T1000 (cell line): ENCODE results near the gene IMPG2.

Experiments used
- DNase-seq: peaks from one replicate; lab custom pipeline; 2025; ENCODE audit warnings: mixed read lengths; lab: John Stamatoyannopoulos, UW

IMPG2 gene

DNA sequence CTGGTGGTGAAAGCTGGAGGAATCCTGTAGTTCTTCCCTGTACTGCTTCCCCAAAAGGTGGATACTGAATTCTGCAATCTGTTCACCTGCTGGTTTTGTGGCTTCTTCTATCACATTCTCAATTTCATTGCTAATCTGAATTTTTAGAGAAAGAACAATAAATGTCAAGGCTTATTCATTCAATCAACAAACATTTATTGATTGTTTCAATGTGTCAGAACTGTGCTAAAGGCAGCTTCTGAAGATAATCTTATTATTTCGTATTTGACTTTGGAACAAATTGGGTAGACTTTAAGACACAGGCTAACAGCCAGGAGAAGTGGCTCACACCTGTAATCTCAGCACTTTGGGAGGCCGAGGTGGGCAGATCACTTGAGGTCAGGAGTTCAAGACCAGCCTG, 46.8 kb downstream of the IMPG2 start:
- DNase-seq = no peak

DNA sequence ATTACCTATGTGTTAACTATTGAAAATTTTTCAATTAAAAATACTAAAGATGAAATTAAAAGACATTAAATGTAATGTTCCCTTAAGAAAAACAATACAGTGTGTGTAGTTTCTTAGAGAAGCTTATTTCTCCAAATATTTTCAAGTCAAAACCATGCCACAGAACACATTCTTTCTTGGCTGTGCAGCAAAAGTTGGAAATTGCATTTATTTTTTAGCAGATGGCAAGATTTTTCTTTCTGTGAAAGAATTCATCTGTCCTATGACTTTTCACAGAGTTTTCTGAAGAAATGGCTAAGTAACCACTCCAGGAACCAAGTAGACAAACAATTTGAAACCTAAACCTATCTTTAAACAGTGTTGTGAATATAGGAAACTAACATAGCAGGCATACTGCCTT, 47.2 kb downstream of the IMPG2 start:
- DNase-seq = no peak

DNA sequence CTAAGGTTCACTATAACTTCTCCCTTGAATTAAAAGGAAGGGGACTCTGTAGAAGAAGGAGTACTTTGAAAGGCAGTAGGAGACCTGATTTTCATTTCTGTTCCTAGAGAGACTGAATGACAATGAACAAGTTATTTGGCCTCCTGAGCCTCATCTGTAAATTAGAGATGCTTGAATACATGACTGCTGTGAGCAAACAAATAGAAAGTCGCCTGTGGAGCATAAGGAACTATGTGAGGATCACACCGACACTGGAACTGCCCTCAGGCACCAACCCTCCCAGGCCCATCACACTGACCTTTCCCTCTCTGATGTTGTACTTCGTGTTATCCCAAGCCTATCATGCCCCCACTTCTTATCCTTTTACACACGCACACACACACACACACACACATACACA, 48.6 kb downstream of the IMPG2 start:
- DNase-seq = no peak

DNA sequence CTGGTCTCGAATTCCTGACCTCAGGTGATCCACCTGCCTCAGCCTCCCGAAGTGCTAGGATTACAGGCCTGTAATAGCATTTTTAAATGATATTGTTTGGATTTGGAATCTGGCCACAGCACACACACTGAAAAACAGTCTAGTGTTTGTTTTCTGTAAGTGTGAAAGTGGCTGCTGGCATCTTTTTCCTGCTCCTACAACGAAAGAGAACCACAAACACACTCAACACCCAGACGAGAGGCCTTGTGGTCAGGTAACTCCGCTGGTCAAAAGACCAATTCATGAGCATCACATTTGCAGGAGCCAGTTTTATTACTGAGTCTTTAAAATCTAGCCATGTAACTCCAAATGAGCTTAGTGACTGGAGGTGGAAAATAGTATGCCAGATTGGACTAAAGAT, 50.2 kb downstream of the IMPG2 start:
- no peak for DNase-seq

GRCh38 chr3:101268971-101269671, 51.3 kb downstream of the IMPG2 start:
- no peak for DNase-seq

- no peak for DNase-seq
Measured at GRCh38 chr3:101268141-101268540, 52.2 kb downstream of the IMPG2 start.

DNA sequence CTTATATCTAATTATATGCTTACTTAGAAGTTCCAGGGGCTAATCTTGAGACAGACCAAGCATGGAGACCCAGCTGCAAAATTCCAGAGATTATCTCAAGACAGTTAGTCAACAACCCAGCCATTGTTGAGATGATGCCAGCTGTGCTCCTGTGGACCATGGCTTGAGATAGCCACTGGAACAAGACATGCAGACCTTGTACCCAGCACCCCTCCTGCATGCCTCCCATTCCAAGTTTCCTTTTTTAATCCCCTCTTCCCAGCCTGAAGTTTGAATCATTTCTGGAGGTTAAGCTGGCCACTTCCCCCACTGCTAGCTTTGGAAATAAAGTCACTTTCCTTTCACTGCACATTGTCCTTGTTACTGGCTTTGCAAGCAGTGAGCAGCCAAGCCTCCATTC, 53.8 kb downstream of the IMPG2 start:
- DNase-seq = no peak

DNA sequence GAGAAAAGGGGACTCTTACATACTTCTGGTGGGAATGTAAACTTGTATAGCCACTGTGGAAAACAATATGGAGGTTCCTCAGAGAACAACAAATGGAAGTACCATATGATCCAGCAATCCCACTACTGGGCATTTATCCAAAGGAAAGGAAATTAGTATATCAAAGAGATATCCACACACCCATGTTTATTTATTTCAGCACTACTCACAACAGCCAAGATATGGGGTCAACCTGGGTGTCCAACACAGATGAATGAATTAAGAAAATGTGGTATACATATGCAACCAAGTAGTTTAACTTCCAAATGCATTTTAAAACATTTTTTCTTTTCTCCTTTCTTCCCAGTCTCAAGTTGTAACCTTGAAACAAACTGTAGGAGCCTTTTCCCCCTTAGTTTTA, 54.3 kb downstream of the IMPG2 start:
- DNase-seq = no peak

GRCh38 chr3:101262393-101263240, 57.8 kb downstream of the IMPG2 start:
- no peak for DNase-seq

DNA sequence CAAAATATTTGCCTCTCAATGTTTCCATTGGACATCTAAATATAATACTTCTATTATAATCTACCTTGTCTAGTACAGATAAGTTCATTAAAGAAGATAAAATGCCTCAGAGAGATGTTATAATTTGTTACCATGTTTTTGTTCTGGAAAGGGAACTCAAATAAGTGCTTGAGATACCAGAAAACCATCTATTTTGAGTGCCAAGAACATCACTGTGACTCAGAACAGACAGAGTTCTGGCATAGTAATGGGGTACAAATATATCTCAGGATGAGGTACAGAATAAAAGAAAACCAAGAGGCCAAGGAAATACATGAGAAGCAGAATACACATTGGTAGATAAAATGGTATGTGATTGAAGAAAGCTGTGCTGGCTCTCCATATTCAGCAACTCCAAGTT, 58.9 kb downstream of the IMPG2 start:
- no peak for DNase-seq

GRCh38 chr3:101259485-101260341, 60.7 kb downstream of the IMPG2 start:
- no peak for DNase-seq

GRCh38 chr3:101256511-101256910, 63.9 kb downstream of the IMPG2 start:
- no peak for DNase-seq

DNA sequence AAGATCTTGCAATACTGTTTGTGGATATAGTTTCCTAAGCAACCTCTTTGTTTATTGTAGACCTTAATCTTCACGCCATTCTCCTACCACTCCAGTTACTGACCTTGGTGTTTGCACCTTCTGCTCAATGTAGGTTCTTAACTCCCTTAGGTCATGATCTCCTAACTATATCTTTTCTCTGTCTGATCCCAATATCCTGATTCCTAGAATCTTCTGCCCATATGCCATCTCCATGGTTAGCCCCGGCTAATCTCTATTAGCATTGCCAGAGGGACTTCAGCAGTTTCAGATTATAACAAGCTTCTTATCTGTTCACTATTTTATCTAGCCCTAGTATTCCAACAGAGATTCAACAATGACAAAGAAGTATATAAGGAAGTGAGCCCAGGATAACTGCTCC, 64.9 kb downstream of the IMPG2 start:
- no peak for DNase-seq

DNA sequence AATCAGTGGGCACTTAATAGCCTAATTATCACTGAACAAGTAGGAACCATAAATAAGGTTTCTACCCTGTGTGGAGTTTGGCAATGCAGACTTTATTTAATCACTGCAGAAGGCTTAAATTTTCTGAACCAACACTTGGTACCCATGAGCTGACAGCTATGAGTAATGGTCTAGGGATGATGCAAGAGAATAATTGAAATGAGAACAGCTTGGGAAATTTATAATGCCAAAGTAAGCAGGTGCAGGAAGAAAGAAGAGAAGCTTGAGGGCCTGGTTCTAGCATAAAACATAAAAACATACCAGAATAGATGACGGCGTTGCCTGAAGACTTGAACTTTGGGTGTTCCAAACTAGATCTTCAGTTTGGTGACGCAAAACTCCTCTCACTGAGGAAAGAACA, 67.0 kb downstream of the IMPG2 start:
- no peak for DNase-seq

DNA sequence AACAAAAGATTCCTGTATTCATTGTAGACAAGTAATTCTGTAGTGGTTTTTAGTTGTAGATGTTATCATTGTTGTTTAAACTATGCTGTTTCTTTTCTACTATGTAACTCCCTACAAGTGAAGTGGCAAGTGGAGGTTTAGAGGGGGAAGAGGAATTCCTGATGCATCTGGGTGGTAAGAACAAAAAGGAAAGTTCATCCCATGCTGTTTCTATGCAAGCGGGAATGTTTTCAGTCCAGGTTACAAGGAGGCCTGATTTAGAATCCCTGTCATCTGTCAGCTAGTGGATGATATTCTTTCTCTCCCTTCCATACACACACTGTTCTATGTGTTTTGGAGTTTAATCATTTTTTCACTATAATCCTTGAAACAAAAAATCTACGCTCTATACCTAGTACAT, 67.4 kb downstream of the IMPG2 start:
- no peak for DNase-seq

GRCh38 chr3:101252307-101252706, 68.1 kb downstream of the IMPG2 start:
- DNase-seq = no peak

DNA sequence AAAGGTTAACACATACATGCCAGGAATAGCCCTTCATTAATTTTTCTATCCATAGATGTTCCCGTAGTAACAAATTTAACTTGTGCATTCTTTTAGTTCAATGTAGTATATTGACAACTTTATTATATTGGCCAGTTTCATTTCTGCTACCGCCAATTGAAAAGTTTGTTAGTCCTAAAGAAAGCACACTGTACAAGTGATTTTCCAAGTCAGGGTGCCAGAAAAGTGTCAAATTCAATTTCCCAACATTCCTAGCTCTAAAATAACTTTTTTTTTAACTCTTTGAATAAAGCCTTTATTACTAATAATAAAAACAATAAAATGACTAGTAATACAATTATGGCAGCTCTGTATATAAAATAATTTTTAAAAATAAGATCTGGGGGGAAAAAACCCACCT, 68.9 kb downstream of the IMPG2 start:
- DNase-seq = no peak

GRCh38 chr3:101249522-101249921, 70.9 kb downstream of the IMPG2 start:
- no peak for DNase-seq

- DNase-seq = no peak
Measured at GRCh38 chr3:101248736-101249135, 71.6 kb downstream of the IMPG2 start.

GRCh38 chr3:101244212-101244575, 76.2 kb downstream of the IMPG2 start:
- DNase-seq = no peak

GRCh38 chr3:101243285-101244211, 76.8 kb downstream of the IMPG2 start:
- no peak for DNase-seq
